HG03432 (cell line): ENCODE measurements around the gene TMED4.
"Not testable (repeated sequence)": the region's sequence is repeated elsewhere in the genome, so short reads cannot be mapped to it uniquely, and the experiment has no call there.

Experiments
- ATAC-seq: cut with Tn5 transposase; IDR thresholded peaks from one replicate; pipeline ENCODE4 v1.9.1; 2021; ENCODE audit warnings: mild to moderate bottlenecking, moderate library complexity; ENCODE audit not compliant: unreplicated experiment

The TMED4 gene

DNA sequence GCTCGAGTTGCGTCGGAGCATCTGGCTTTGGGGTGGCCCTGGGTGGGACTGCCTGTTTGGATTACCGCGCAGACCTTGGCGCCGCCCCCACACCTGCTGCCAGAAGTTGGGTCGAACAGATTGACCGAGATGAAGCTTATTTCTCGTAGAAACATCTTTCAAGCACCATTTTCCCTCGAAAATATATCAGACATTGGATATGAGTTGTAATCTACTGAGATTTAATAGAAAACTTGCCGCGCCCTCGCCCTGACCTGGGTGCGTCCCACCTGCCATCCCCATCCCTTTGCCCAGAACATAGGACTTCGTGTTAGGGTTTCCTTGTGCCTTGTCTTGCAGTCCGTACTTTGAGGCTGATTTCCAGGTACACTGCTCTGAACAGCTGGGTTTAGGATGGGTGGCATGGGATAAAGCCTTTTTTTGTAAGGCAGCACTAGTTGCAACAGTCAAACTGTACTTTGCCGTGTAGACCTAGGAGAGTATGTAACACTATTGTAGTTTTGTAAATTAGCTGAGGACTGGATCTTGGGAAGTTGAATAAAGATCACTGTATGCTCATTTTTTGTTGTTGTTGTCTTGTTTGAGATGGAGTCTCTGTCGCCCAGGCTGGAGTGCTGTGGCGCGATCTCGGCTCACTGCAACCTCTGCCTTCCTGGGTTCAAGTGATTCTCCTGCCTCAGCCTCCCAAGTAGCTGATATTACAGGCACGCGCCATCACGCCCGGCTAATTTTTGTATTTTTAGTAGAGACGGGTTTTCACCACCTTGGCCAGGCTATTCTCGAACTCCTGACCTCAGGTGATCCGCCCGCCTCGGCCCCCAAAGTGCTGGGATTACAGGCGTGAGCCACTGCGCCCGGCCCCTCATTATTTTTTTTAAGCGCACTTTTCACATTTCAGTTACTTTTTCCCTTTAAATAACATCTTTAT, 25.4 kb upstream of the TMED4 start:
- ATAC-seq = no peak

DNA sequence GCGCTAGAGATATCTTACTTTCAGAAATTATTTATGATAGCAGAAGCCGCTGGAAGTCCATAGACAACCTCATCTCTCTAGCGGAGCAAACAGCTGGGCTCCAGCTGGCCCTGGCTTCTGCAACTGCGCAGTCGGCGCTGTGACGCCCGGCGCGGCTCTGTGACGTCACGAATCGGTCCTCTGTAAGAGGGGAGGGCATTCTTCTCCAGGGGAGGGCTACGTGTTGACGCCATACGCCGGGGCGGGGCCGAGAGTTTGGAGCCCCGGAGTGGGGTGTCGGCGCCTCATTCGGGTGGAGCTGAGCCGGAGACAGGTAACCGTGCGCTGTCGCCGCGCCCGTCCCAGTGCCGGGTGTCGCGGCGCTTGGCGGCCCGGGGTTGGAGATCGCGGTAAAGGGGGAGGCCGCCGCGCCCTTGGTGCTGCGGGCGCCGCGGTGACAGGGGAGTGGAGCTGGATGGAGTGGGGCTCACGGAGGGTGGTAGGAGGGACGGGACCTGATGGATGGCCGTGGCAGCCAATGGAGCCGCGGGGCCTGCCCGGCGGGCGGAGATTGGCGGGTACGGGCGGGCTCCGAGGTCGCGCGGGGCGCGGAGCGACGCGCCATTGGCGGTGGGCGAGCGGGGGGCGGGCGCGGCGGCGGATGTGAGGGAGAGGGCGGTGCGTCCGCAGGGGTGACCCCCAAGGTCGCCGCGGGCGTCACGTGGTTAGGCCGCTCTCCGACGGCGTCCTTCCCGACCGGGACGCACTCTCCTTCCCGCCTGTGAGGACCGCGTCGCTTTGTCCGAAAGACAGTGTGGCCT, 24.5 kb upstream of the TMED4 start, which contains the start of gene OGDH:
Gene OGDH, plus strand, starts transcription at position 287 of the 800 bp plus-strand sequence. CDS start 17,717 bp downstream, outside the sequence.
- peak; percentile 95 for ATAC-seq

DNA sequence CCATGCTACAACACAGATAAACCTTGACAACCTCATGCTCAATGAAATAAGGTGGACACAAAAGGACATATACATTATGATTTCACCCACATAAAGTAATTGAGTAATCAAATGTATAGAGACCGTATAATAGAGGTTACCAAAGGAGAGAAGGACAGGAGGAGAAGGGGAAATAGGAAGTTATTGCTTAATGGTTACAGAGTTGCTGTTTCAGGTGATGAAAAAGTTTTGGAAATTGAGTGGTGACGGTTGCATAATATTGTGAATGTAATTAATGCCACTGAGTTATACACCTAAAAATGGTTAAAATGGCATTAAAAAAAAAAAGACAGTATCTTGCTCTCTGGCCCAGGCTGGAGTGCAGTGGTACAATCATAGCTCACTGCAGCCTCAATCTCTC, 22.9 kb upstream of the TMED4 start:
- no peak for ATAC-seq

DNA sequence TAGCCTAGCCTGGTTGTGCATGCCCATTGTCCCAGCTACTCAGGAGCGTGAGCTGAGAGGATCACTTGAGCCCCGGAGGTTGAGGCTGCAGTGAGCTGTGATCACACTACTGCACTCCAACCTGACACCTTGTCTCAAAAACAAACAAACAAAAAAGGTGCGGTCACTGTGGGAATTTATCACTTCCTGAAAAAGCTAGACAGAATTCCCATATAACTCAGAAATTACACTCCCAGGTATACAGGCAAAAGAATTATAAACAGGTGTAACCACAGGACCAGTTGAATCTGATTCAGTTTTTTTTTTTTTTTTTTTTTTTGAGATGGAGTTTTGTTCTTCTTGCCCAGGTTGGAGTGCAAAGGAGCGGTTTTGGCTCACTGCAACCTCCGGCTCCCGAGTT, 21.2 kb upstream of the TMED4 start:
- no peak for ATAC-seq

DNA sequence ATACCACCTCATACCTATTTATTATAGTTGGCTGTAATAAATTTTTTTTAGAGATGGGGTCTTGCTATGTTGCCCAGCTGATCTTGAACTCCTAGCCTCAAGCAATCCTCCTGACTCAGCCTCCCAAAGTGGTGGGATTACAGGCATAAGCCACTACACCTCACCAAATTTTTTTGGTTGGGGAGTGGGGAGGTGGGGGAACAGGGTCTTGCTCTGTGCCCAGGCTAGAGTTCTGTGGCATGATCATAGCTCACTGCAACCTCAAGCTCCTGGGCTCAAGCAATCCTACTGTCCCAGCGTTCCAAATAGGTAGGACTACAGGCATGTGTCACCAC, 20.5 kb upstream of the TMED4 start:
- no peak for ATAC-seq

DNA sequence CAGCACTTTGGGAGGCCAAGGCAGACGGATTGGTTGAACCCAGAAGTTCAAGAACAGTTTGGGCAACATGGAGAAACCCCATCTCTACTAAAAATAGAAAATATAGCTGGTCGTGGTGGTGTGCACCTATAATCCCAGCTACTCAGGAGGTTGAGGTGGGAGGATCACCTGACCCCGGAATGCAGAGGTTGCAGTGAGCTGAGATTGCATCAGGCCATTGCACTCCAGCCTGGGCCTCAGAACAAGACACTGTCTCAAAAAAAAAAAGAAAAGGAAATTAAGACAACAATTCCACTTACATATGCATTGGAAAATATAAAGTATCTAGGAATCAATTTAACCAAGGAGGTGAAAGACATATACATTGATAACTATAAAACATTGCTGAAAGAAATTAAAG, 17.2 kb upstream of the TMED4 start:
- no peak for ATAC-seq

DNA sequence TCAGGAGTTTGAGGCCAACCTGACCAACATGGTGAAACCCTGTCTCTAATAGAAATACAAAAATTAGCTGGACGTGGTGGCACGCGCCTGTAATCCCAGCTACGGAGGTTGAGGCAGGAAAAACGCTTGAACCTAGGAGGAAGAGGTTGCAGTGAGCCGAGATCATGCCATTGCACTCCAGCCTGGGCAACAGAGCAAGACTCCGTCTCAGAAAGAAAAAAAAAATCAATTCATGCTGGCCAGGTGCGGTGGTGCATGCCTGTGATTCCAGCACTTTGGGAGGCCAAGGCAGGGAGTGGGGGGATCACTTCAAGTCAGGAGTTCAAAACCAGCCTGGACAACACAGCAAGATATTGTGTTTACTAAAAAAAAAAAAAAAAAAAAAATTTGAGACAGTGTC, 15.2 kb upstream of the TMED4 start:
- ATAC-seq = not testable (repeated sequence)

DNA sequence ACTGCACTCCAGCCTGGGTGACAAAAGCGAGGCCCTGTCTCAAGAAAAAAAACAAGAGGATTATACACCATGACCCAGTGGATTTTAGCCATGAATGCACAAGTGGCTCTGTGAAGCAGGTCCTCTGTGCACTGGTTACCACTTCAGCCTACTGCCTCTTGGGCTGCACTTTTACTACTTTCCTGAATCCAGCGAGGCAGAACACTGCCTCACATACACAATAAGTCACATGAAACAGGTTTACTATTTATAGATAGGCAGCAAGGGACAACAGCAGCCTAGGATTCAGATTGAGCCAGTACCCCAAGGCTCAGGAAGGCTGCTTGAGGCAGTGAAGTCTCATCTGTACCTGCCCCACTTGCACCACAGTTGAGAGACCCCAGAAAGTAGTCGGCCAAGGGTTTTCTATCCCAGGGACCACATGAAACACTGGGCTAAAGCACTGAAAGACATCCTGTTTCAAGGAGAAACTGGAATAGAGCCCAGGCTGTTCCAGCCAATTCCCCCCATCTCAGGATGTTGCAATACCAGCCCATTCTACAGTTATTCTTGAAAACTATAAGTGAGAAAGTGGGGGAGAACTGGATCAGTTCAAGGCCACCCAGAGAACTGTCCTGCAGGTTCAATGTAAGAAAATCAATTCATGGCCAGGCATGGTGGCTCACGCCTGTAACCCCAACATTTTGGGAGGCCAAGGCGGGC, 14.1 kb upstream of the TMED4 start:
- ATAC-seq = no peak

DNA sequence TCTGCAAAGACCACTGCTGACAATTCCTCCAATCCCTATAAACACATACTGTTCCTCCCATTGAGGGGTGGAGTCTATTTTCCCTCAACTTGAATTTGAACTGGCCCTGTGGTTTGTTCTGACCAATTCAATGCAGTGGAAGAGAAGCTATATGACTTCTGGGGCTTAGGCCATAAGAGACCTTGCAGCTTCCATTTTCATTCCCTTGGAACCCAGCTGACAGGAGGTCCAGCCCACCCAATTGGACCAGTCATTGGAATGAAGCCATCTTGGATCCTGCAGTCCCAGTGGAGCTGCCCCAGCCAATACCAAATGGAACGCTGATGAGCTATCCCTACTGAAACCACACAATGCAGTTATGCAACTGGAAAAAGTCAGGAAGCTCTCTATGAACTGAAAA, 8.9 kb upstream of the TMED4 start:
- ATAC-seq = no peak

DNA sequence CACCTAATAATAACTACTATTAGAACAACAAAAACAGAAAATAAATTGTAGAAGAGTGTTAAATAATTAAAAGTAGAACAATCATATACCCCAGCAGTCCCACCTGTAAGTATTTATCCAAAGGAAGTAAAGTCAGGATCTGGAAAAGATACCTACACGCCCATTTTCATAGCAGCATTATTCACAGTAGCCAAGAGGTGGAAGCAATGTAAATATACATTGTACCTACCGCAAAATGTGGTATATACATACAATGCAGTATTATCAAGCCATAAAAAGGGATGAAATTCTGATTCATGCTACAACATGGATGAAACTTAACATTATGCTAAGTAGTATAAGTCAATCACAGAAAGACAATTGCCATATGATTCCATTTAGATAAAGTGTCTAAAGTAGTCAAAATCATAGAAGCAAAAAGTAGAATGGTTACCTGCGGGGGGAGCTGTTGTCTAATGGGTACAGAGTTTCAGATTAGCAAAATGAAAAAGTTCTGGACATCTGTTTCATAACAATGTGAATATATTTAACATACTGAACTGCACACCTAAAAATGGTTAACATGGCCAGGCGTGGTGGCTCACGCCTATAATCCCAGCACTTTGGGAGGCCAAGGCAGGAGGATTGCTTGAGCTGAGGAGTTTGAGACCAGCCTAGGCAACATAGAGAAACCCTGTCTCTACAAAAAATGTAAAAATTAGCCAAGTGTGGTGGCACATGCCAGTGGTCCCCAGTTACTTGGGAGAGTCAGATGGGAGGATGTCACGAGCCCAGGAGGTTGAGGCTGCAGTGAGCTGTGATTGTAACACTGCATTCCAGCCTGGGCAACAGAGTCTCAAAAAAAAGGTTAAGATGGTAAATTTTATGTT, 6.0 kb upstream of the TMED4 start:
- ATAC-seq = no peak

DNA sequence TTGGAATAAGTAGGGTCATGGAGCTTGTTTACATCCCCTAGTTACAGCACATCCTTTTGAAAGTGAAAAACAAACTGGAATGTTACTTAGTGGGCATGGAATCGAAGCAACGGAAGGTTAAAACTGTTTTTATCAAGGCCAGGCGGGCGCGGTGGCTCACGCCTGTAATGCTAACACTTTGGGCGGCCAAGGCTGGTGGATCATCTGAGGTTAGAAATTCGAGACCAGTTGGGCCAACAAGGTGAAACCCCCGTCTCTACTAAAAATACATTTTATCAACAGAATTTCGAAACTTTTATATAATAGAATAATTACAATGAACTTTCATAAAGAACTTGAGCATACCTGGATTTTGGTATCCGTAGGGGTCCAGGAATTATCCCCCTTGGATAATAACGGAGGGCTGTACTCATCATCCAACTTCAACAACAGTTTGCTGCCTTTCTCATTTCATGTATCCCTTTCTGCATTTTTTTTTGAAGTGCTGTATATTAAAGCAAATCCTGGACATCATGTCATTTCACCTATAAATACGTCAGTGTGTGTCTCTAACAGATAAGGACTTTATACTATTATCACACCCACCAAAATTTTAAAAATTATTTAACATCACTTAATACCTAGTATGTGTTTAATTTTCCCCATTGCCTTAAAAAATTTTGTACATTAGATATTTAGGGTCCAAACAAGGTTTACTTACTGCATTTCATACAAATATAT, 1.3 kb upstream of the TMED4 start:
- no peak for ATAC-seq

DNA sequence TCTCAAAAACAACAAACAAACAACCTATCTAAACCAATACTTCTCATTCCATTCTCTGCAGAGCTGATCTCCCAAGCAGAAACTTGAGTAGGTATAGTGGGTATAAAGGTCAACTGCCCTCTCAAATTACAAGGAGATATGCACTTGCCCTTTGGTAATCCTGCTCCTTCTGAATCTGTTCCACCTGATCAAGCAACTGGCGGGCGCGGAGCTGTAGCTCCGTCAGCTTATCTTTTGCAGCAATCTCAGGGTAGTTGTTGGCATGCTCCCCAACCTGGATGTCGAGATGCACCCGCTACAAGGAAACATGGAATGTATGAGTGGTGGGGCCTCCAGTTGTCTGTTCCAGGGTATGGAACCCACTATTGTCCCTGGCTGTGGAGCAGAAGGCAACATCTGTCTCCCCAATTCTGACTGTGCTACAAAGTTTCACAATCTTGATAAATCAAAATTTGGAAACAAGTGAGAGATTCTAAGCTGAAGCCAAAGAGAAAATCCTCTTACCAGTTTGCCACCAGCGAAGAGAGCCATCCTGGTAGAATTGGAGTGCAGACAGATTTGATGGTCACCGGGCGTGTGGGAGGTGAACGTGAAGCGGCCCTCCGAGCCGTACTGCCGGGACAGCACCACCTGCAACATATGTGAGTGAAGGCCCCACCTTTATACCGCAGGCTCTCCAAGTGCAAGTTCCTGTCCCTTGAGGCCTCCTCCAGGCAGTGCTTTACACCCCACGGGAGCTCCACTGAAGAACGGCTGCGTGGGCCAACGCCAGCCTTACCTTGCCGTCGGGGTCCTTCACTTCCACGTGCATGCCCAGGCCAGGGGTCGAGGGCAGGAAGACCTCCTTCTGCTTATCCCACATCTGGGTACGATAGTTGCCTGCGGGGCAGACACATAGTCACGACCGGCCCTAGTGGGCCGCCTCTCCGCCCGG, 819 bp downstream of the TMED4 start:
- ATAC-seq = peak; percentile 30

DNA sequence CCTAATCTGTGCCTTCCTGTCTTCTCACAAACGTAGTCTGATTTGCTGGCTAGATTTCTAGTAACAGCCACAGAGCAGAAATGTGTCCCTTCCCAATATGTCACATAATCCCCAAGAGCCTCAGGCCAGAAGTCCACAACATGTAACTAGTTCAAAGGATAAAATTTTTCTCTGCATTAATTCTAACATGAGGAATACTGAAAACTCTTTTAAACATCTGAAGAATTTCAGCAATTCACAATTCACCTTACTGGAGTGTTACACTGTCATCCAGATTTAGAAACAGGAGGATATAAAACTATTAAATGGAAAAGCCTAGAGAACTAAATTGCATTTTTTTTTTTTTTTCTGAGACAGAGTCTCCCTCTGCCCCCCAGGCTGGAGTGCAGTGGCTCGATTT, 5.8 kb downstream of the TMED4 start:
- ATAC-seq = no peak

DNA sequence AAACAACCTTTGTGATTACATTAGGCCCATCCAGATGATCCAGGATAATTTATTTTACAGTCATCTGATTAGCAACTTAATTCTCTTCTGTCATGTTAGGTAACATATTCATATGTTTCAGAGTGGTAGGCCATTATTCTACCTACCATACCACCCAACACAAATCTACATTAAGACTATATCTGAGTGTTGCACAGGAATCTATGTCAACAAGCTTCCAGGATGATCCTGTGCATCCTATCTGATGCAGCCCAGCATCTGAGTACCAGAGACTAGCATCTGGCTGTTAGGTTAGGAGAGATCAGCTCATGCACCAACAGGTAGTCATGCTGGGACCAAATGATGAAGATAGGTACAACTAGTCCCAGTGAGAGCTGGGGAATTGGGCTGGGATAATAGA, 7.0 kb downstream of the TMED4 start:
- no peak for ATAC-seq

DNA sequence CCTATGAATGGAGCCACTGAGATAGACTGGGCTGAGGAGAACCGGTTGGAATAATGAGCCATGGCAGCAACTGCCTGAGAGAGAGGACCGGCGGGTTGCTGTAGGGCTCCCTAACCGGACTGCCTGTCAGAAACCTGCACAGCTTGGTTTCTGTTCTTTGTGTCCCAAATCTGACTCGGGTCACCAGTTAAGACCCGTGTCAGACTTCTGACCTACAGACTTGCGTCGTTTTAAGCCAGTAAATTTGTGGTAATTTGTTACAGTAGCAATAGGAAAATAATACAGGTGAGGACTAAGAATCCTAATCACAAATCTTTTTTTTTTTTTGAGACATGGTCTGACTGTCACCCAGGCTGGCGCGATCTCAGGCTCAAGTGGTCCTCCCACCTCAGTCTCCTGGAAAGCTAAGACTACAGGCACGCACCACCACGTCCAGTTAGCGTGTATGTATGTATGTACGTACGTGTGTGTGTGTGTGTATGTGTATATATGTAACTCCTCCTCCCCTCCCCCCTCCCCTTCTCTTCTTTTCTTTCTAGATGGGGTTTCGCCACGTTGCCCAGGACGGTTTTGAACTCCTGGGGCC, 7.7 kb downstream of the TMED4 start:
- ATAC-seq = no peak

DNA sequence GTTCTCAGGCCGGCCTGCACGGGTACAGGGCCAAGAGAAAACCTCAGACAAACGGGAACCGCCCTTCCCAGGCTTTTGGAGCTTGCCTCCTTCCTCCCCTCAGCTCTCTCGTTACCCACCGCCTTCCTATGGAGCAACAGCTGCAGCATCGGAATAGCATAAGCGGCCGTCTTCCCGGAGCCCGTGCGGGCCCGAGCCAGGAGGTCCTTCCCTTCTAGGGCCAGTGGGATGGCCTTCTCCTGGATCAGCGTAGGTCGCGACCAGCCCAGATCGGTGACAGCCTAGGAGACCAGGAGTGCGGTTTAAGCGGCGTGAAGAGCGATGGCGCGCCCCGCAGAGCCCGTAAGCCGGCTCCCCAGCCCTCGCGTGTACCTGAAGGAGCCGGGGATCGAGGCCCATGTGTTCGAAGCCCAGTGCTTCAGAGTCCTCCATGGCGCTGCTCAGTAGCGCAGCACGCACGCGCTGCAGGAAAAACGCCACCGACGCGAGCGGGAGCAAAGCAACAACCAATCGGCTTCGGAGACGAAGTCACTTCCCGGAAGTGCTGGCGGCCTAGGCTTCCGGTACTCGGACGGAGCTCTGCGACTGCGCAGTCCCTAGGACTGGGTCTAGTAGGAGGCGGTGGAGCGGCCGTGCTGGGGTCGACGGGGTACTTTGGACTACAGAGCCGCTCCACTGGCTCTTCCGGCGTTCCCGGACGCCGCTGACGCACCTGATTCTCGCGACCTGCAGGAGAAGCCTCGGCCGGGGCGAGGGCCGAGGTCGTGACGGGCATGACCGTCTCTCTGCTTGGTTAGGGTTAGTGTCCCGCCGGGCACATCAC, 8.4 kb downstream of the TMED4 start, which contains the start of gene DDX56:
Gene DDX56, minus strand, starts transcription at position 445 of the 823 bp plus-strand sequence. Its CDS starts 13 bp downstream, at position 432.
- ATAC-seq = peak; percentile 93

DNA sequence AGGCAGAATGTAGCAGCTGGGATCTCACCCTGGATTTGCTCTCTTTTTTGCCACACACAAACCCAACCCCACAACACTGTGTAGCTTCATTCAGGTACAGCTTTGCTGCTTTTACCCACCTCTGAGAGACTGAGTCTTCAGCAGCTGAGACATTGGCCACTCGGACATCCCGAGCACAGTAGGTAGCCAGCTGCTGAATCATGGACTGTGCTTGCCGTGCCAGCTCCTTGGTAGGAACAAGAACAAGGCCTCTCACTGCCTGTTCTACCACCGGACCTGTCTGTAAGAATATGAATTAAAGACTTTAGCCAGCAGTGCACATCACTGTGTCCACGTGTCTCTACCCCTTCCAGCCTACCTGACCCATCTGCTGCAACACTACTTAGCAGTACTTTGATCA, 9.3 kb downstream of the TMED4 start:
- no peak for ATAC-seq
